SU-DHL-6 (cell line): Measurements from ENCODE around the gene CCDC198.

Experiments used
- EZH2phosphoT487 ChIP-seq: fragments of 200-600 bp; sonication (generic), shearing (Covaris generic); conservative IDR thresholded peaks from 2 replicates; pipeline ENCODE4 v1.6.1; 2018; ENCODE audit warnings: mild to moderate bottlenecking, antibody characterized with exemption, low read length, moderate library complexity, mixed read lengths
- TF ChIP-seq, protein P1 (sequence below): fragments of 200-600 bp; sonication (generic); IDR thresholded peaks from one replicate; pipeline ENCODE4 v1.5.1; 2017; ENCODE audit warnings: antibody characterized with exemption, mild to moderate bottlenecking, low read length, moderate library complexity; ENCODE audit not compliant: insufficient read depth, poor library complexity, severe bottlenecking

DNA sequence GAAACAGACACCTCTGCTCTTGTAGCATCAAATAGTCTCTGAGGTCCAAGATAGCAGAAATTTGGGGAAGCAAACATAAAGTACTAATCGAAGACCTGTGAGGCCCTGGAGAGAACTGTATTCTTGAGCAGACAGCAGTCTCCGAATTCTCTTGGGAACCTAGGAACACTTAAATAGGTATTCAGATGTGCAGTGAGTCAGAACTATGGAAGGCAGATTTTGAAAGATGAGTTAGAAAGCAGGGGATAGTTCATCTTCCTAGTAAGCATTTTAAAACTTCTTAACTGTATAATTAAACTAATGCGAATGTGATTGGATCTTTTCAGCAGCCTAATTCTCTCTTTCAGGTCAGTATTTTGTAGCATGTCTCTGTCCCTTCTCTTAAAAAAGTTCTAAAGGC, 72.7 kb downstream of the CCDC198 start:
- TF ChIP-seq, protein P1, sequence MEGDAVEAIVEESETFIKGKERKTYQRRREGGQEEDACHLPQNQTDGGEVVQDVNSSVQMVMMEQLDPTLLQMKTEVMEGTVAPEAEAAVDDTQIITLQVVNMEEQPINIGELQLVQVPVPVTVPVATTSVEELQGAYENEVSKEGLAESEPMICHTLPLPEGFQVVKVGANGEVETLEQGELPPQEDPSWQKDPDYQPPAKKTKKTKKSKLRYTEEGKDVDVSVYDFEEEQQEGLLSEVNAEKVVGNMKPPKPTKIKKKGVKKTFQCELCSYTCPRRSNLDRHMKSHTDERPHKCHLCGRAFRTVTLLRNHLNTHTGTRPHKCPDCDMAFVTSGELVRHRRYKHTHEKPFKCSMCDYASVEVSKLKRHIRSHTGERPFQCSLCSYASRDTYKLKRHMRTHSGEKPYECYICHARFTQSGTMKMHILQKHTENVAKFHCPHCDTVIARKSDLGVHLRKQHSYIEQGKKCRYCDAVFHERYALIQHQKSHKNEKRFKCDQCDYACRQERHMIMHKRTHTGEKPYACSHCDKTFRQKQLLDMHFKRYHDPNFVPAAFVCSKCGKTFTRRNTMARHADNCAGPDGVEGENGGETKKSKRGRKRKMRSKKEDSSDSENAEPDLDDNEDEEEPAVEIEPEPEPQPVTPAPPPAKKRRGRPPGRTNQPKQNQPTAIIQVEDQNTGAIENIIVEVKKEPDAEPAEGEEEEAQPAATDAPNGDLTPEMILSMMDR: no peak
- no peak for TF ChIP-seq EZH2phosphoT487
